HUES64 (cell line): ENCODE measurements around the gene L3MBTL4.
"Not testable (repeated sequence)": the region's sequence is repeated elsewhere in the genome, so short reads cannot be mapped to it uniquely, and the experiment has no call there.

Experiments used
- H3K27ac ChIP-seq: 2 replicates; pipeline ENCODE4 v1.7.0; 2013; ENCODE audit warnings: low read depth, low read length, inconsistent platforms
- H3K27me3 ChIP-seq: 2 replicates; pipeline ENCODE4 v1.6.1; 2013; ENCODE audit warnings: mild to moderate bottlenecking, low read length; ENCODE audit not compliant: insufficient read depth
- H3K36me3 ChIP-seq: 2 replicates; pipeline ENCODE4 v1.6.1; 2013; ENCODE audit warnings: mild to moderate bottlenecking, low read length; ENCODE audit not compliant: insufficient read depth
- H3K4me1 ChIP-seq: 2 replicates; pipeline ENCODE4 v1.6.1; 2013; ENCODE audit warnings: mild to moderate bottlenecking, low read length, moderate library complexity; ENCODE audit not compliant: insufficient read depth
- H3K4me3 ChIP-seq: 2 replicates; pipeline ENCODE4 v1.5.1; 2013; ENCODE audit warnings: mild to moderate bottlenecking, low read length, moderate library complexity
- H3K9ac ChIP-seq: 2 replicates; pipeline ENCODE4 v1.6.1; 2013; ENCODE audit warnings: mild to moderate bottlenecking, low read depth, low read length
- H3K9me3 ChIP-seq: 2 replicates; pipeline ENCODE4 v1.6.1; 2013; ENCODE audit warnings: low read depth, low read length; ENCODE audit not compliant: insufficient read depth
- WGBS: fragments of 150-250, 120-280 bp; methylation state at CpG from one replicate; pipeline ENCODE4 v1.1.7; 2013; ENCODE audit warnings: missing lambda C conversion rate; 5-methylcytosine and 5-hydroxymethylcytosine counted together

L3MBTL4 gene

GRCh38 chr18:6270771-6271216, 143.9 kb downstream of the L3MBTL4 start:
- no peaks in the 10 kb centered on the region for H3K4me1 ChIP-seq
- 87% methylated on average over 8 of the region's 8 CpGs for WGBS
- no peaks in the 10 kb centered on the region for H3K27me3 ChIP-seq
- H3K27ac ChIP-seq: no peak overlapping the region
- no peaks in the 10 kb centered on the region for H3K9me3 ChIP-seq
- no peaks in the 10 kb centered on the region for H3K36me3 ChIP-seq
- no peak overlapping the region for H3K4me3 ChIP-seq
- no peak overlapping the region for H3K9ac ChIP-seq

- H3K27me3 ChIP-seq: no peaks in the 10 kb centered on the region
- H3K4me3 ChIP-seq: no peak overlapping the region
- H3K9ac ChIP-seq: no peak overlapping the region
- no peak overlapping the region for H3K27ac ChIP-seq
- no peaks in the 10 kb centered on the region for H3K4me1 ChIP-seq
- WGBS: 95% methylated on average over 12 of the region's 12 CpGs
- H3K9me3 ChIP-seq: no peaks in the 10 kb centered on the region
- no peaks in the 10 kb centered on the region for H3K36me3 ChIP-seq
Observed at GRCh38 chr18:6269660-6270332, 144.9 kb downstream of the L3MBTL4 start.

GRCh38 chr18:6266212-6266611, 148.5 kb downstream of the L3MBTL4 start:
- no peak overlapping the region for H3K27ac ChIP-seq
- no peak overlapping the region for H3K4me3 ChIP-seq
- H3K27me3 ChIP-seq: no peaks in the 10 kb centered on the region
- H3K9me3 ChIP-seq: no peaks in the 10 kb centered on the region
- H3K9ac ChIP-seq: no peak overlapping the region
- 88% methylated on average over 3 of the region's 3 CpGs for WGBS
- H3K36me3 ChIP-seq: no peaks in the 10 kb centered on the region
- H3K4me1 ChIP-seq: no peaks in the 10 kb centered on the region

- no peak overlapping the region for H3K9ac ChIP-seq
- H3K36me3 ChIP-seq: no peaks in the 10 kb centered on the region
- H3K4me1 ChIP-seq: no peaks in the 10 kb centered on the region
- H3K27ac ChIP-seq: no peak overlapping the region
- no peaks in the 10 kb centered on the region; the same call in 1 of the 2 replicates for H3K9me3 ChIP-seq
- no peaks in the 10 kb centered on the region for H3K27me3 ChIP-seq
- H3K4me3 ChIP-seq: no peak overlapping the region
- 97% methylated on average over 8 of the region's 8 CpGs for WGBS
Observed at GRCh38 chr18:6261938-6262337, 152.8 kb downstream of the L3MBTL4 start.

- not testable (repeated sequence) for H3K27me3 ChIP-seq, H3K4me1 ChIP-seq, H3K27ac ChIP-seq, H3K9me3 ChIP-seq, H3K9ac ChIP-seq, H3K4me3 ChIP-seq, H3K36me3 ChIP-seq
- 95% methylated on average over 1 of the region's 1 CpG for WGBS
Observed at GRCh38 chr18:6259324-6259723, 155.4 kb downstream of the L3MBTL4 start.

- Histone ChIP-seq H3K4me3 (no peak overlapping the region), H3K4me1 (no peaks in the 10 kb centered on the region), H3K9ac (no peak overlapping the region), H3K27me3 (no peaks in the 10 kb centered on the region), H3K36me3 (no peaks in the 10 kb centered on the region), H3K9me3 (no peaks in the 10 kb centered on the region; the same call in 1 of the 2 replicates), H3K27ac (no peak overlapping the region)
- WGBS: 82% methylated on average over 3 of the region's 3 CpGs
Observed at GRCh38 chr18:6257950-6258349, 156.8 kb downstream of the L3MBTL4 start.

GRCh38 chr18:6256521-6256920, 158.2 kb downstream of the L3MBTL4 start:
- 78% methylated on average over 10 of the region's 10 CpGs for WGBS
- H3K27ac ChIP-seq: no peak overlapping the region
- H3K9ac ChIP-seq: no peak overlapping the region
- no peaks in the 10 kb centered on the region for H3K27me3 ChIP-seq
- no peaks in the 10 kb centered on the region for H3K4me1 ChIP-seq
- H3K9me3 ChIP-seq: no peaks in the 10 kb centered on the region; the same call in 1 of the 2 replicates
- H3K36me3 ChIP-seq: no peaks in the 10 kb centered on the region
- no peak overlapping the region for H3K4me3 ChIP-seq

- Histone ChIP-seq H3K27me3 (no peaks in the 10 kb centered on the region), H3K4me1 (no peaks in the 10 kb centered on the region), H3K27ac (no peak overlapping the region), H3K9ac (no peak overlapping the region), H3K36me3 (no peaks in the 10 kb centered on the region), H3K4me3 (no peak overlapping the region), H3K9me3 (no peaks in the 10 kb centered on the region; the same call in 1 of the 2 replicates)
- WGBS: no CpG with 5 or more reads among the region's 1 CpG
Observed at GRCh38 chr18:6255886-6256285, 158.8 kb downstream of the L3MBTL4 start.

- H3K4me1 ChIP-seq: no peaks in the 10 kb centered on the region
- H3K27me3 ChIP-seq: no peaks in the 10 kb centered on the region
- H3K9ac ChIP-seq: no peak overlapping the region
- WGBS: 92% methylated on average over 4 of the region's 4 CpGs
- H3K9me3 ChIP-seq: no peaks in the 10 kb centered on the region; the same call in 1 of the 2 replicates
- H3K36me3 ChIP-seq: no peaks in the 10 kb centered on the region
- no peak overlapping the region for H3K27ac ChIP-seq
- H3K4me3 ChIP-seq: no peak overlapping the region
Observed at GRCh38 chr18:6255116-6255705, 159.5 kb downstream of the L3MBTL4 start.

GRCh38 chr18:6254456-6254855, 160.3 kb downstream of the L3MBTL4 start:
- Histone ChIP-seq H3K27me3 (no peaks in the 10 kb centered on the region), H3K9ac (no peak overlapping the region), H3K27ac (no peak overlapping the region), H3K36me3 (no peaks in the 10 kb centered on the region), H3K4me3 (no peak overlapping the region), H3K9me3 (no peaks in the 10 kb centered on the region; the same call in 1 of the 2 replicates), H3K4me1 (no peaks in the 10 kb centered on the region)

GRCh38 chr18:6251084-6251483, 163.6 kb downstream of the L3MBTL4 start:
- H3K9ac ChIP-seq: no peak overlapping the region
- H3K36me3 ChIP-seq: no peaks in the 10 kb centered on the region
- H3K4me3 ChIP-seq: no peak overlapping the region
- H3K4me1 ChIP-seq: no peaks in the 10 kb centered on the region
- H3K27ac ChIP-seq: no peak overlapping the region
- WGBS: 96% methylated on average over 4 of the region's 4 CpGs
- H3K27me3 ChIP-seq: no peaks in the 10 kb centered on the region
- no peaks in the 10 kb centered on the region for H3K9me3 ChIP-seq
